Left kidney (tissue), 8 donors: ENCODE measurements around the gene RNF2. TPM values are rescaled to one million over a fixed set of nuclear protein-coding genes. Genes with fewer than 3 reads are reported as not detected.
A peak's percentile ranks its signal among the peaks of the same experiment; 100 is the strongest.
"Not testable (repeated sequence)": the region's sequence is repeated elsewhere in the genome, so short reads cannot be mapped to it uniquely, and the experiment has no call there.

ENCODE experiments used
- DNase-seq: peaks from one replicate; pipeline ENCODE4 v3.0.0-alpha.2; 2013
- long read RNA-seq, 8 donors: transcript quantifications; one replicate each; lab custom pipeline, GENCODE V29; 2026
- polyA plus RNA-seq: library from polyadenylated mRNA; unstranded; fragments of 120-200 nt; gene quantifications from one replicate; pipeline ENCODE4 v1.2.1, GENCODE V29; 2013; ENCODE audit not compliant: insufficient read length

The RNF2 gene
- polyA plus RNA-seq = 57.3 TPM
- long read RNA-seq, donor 1, transcript RNF2-202 (7 exons, 3,606 nt) = major isoform, 10 of 20 reads
- long read RNA-seq, donor 1, partial matches to known transcripts = 10 of 20 reads
- long read RNA-seq, donor 1, other reads (novel, unspliced or antisense) = 0 of 20 reads
- long read RNA-seq, donor 2, transcript RNF2-202 (7 exons, 3,606 nt) = major isoform, 15 of 16 reads
- long read RNA-seq, donor 2, partial matches to known transcripts = 0 of 16 reads
- long read RNA-seq, donor 2, other reads (novel, unspliced or antisense) = 0 of 16 reads
- long read RNA-seq, donor 3, transcript RNF2-202 (7 exons, 3,606 nt) = major isoform, 8 of 8 reads
- long read RNA-seq, donor 3, partial matches to known transcripts = 0 of 8 reads
- long read RNA-seq, donor 3, other reads (novel, unspliced or antisense) = 0 of 8 reads
- long read RNA-seq, donor 4 = 0 reads
- long read RNA-seq, donor 5, transcript RNF2-202 (7 exons, 3,606 nt) = major isoform, 9 of 9 reads
- long read RNA-seq, donor 5, partial matches to known transcripts = 0 of 9 reads
- long read RNA-seq, donor 5, other reads (novel, unspliced or antisense) = 0 of 9 reads
- long read RNA-seq, donor 6, transcript RNF2-202 (7 exons, 3,606 nt) = major isoform, 14 of 28 reads
- long read RNA-seq, donor 6, partial matches to known transcripts = 14 of 28 reads
- long read RNA-seq, donor 6, other reads (novel, unspliced or antisense) = 0 of 28 reads
- long read RNA-seq, donor 7, transcript RNF2-202 (7 exons, 3,606 nt) = major isoform, 6 of 7 reads
- long read RNA-seq, donor 7, partial matches to known transcripts = 0 of 7 reads
- long read RNA-seq, donor 7, other reads (novel, unspliced or antisense) = 0 of 7 reads
- long read RNA-seq, donor 8, transcript RNF2-202 (7 exons, 3,606 nt) = major isoform, 5 of 5 reads
- long read RNA-seq, donor 8, partial matches to known transcripts = 0 of 5 reads
- long read RNA-seq, donor 8, other reads (novel, unspliced or antisense) = 0 of 5 reads

GRCh38 chr1:185044981-185045813 is at the start of gene RNF2:
Gene RNF2, plus strand, starts transcription at chr1:185045558. Its CDS starts 41,996 bp downstream, at chr1:185087554.
- peak; percentile 79 for DNase-seq

GRCh38 chr1:184999974-185000373 is 45.4 kb upstream of the RNF2 start:
- DNase-seq = not testable (repeated sequence)

- DNase-seq = not testable (repeated sequence)
Observed at GRCh38 chr1:185001312-185001880, 44.0 kb upstream of the RNF2 start.

GRCh38 chr1:185008838-185009237 is 36.5 kb upstream of the RNF2 start:
- no peak for DNase-seq

- DNase-seq = no peak
Observed at GRCh38 chr1:185010361-185010760, 35.0 kb upstream of the RNF2 start.

GRCh38 chr1:185014941-185015340 is 30.4 kb upstream of the RNF2 start:
- no peak for DNase-seq

- no peak for DNase-seq
Observed at GRCh38 chr1:185015631-185016030, 29.7 kb upstream of the RNF2 start.

- DNase-seq = no peak
Observed at GRCh38 chr1:185016880-185017279, 28.5 kb upstream of the RNF2 start.

GRCh38 chr1:185017338-185017737 is 28.0 kb upstream of the RNF2 start:
- no peak for DNase-seq

- no peak for DNase-seq
Observed at GRCh38 chr1:185017966-185018365, 27.4 kb upstream of the RNF2 start.

GRCh38 chr1:185027252-185027882 is 18.0 kb upstream of the RNF2 start:
- DNase-seq = no peak

GRCh38 chr1:185033686-185034085 is 11.7 kb upstream of the RNF2 start:
- no peak for DNase-seq

- DNase-seq = no peak
Observed at GRCh38 chr1:185035258-185035657, 10.1 kb upstream of the RNF2 start.

GRCh38 chr1:185038813-185039376 is 6.5 kb upstream of the RNF2 start:
- no peak for DNase-seq

- DNase-seq = no peak
Observed at GRCh38 chr1:185039726-185040407, 5.5 kb upstream of the RNF2 start.

- peak; percentile 29 for DNase-seq
Observed at GRCh38 chr1:185040408-185040735, 5.0 kb upstream of the RNF2 start.

- DNase-seq = no peak
Observed at GRCh38 chr1:185041742-185042141, 3.6 kb upstream of the RNF2 start.

- DNase-seq = no peak
Observed at GRCh38 chr1:185042737-185043136, 2.6 kb upstream of the RNF2 start.

- no peak for DNase-seq
Observed at GRCh38 chr1:185044387-185044786, 971 bp upstream of the RNF2 start.

- DNase-seq = peak; percentile 42
Observed at GRCh38 chr1:185045814-185046492, 595 bp downstream of the RNF2 start.
